GM12864 (cell line): ENCODE results near the gene LILRB2.
"Not testable (repeated sequence)": the region's sequence is repeated elsewhere in the genome, so short reads cannot be mapped to it uniquely, and the experiment has no call there.

Source experiments
- DNase-seq: peaks from one replicate; pipeline ENCODE4 v3.0.0-alpha.2; 2011; ENCODE audit warnings: low read depth
- H3K4me3 ChIP-seq: 2 replicates; pipeline ENCODE4 v1.5.1; 2011; ENCODE audit warnings: mild to moderate bottlenecking, low read depth, low read length, control low read depth
- TF ChIP-seq, protein P1 (sequence below): IDR thresholded peaks from 2 replicates; pipeline ENCODE4 v1.5.1; 2011; ENCODE audit warnings: low read depth, mild to moderate bottlenecking, moderate library complexity, low read length, control low read depth, inconsistent platforms; ENCODE audit errors: missing control alignments

The LILRB2 gene

DNA sequence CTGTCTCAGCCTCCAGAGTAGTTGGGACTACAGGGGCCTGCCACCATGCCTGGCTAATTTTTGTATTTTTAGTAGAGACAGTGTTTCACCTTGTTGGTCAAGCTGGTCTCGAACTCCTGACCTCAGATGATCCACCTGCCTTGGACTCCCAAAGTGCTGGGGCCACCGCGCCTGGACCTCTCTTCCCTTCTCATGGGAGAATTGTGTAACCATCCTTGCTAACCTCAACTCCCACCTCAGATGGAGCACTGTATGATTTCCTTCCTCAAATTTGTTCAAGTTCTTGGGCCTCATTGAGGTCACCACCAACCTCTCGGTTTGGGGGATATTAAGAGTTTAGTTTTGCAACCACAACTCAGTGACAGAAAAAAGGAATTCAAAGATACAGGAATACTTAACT, 21.3 kb upstream of the LILRB2 start:
- TF ChIP-seq, protein P1, sequence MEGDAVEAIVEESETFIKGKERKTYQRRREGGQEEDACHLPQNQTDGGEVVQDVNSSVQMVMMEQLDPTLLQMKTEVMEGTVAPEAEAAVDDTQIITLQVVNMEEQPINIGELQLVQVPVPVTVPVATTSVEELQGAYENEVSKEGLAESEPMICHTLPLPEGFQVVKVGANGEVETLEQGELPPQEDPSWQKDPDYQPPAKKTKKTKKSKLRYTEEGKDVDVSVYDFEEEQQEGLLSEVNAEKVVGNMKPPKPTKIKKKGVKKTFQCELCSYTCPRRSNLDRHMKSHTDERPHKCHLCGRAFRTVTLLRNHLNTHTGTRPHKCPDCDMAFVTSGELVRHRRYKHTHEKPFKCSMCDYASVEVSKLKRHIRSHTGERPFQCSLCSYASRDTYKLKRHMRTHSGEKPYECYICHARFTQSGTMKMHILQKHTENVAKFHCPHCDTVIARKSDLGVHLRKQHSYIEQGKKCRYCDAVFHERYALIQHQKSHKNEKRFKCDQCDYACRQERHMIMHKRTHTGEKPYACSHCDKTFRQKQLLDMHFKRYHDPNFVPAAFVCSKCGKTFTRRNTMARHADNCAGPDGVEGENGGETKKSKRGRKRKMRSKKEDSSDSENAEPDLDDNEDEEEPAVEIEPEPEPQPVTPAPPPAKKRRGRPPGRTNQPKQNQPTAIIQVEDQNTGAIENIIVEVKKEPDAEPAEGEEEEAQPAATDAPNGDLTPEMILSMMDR, result no peak
- H3K4me3 ChIP-seq, result no peak overlapping the region
- no peak for DNase-seq

DNA sequence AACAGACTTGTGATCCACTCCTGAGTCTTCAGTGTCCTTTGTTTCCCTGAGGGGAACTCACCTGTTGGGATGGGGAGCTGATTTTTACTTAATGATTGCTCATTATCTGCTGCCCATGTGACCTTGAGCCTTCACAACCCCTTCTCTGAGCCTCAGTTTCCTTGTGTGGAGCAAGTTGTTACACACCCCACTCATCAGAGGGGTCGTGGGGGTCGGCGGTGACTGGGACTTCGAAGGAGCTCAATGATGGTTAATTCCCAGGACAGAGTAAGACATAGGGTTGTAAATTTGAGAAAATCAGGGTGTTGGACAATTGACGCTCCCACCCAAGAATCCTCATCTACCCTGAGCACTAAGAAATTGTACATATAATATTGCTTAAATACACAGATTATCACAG, 18.6 kb upstream of the LILRB2 start:
- H3K4me3 ChIP-seq, result no peak overlapping the region
- TF ChIP-seq, protein P1, result no peak
- DNase-seq, result no peak

GRCh38 chr19:54299126-54299498, 18.2 kb upstream of the LILRB2 start:
- TF ChIP-seq, protein P1, result no peak
- no peak overlapping the region for H3K4me3 ChIP-seq
- DNase-seq, result no peak

- TF ChIP-seq, protein P1, result no peak
- no peak overlapping the region for H3K4me3 ChIP-seq
- no peak for DNase-seq
Measured at GRCh38 chr19:54298357-54299125, 17.6 kb upstream of the LILRB2 start.

DNA sequence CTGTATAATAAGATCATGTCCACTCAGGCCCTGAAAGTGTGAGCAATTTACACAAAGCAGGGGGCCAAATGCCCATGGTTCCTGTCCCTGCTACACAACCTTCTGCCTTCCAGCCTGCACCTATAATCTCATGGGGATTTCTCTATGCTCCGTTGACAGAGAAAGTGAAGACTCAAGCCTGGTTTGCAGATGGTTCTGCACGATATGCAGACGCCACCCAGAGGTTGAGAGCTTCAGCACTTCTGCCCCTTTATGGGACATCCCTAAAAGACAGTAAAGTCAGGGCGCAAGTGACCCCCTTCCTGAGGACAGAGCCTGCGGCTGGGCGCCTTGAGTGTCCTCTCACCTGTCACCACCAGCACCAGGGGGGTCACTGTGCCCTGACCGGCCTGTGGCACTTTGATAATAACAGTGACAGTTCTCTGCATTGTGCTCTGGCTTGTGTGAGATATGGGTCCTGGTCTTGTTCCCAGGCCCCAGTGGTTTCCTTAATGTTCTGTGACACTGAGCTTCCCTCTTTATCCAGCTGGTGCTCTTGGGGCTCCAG, 16.9 kb upstream of the LILRB2 start:
- no peak for DNase-seq
- no peak overlapping the region for H3K4me3 ChIP-seq
- TF ChIP-seq, protein P1, result no peak

DNA sequence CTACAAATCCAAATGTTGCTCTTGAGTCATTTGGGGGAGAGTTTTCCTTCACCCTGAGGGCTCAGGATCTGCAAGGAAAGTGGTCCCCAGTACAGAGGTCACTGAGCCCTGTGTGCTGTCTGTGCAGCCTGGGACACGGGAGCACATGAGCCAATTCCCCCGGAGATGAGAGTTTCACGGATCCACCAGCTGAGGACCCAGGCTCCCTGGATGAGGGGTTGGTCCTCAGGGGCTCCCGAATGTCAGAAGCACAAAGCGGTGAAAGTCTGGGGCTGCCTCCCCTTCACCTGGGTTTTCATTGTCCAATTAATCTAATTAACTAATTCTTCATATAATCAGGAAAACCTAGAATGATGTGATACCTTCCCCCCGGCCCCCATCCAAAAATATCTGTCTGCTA, 13.6 kb upstream of the LILRB2 start:
- DNase-seq, result no peak
- no peak overlapping the region for H3K4me3 ChIP-seq
- TF ChIP-seq, protein P1, result no peak

DNA sequence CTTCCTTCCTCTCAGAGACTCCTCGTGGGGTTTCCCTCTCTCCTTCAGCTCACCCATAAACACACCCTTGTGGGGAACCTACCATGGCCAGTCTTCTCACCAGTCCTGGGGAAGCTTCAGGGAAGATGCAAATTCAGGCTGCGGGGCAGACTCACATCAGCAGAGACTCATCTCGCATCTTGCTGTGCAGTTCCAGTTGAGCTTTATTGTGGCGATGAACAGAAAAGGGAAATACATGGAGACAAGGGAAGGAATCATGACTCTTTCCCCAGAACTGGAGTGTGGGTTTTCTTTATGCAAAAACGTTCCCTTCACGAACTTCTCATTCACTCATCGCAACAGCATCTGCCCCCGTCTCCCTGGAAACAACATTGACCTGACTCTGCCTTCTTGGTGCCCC, 8.2 kb upstream of the LILRB2 start:
- H3K4me3 ChIP-seq, DNase-seq: not testable (repeated sequence)
